AG09319 (cell line): ENCODE results near the gene ZBTB20.
A peak's percentile ranks its signal among the peaks of the same experiment; 100 is the strongest.

ENCODE experiments used
- DNase-seq: peaks from one replicate; pipeline ENCODE4 v3.0.0-alpha.2; 2010; ENCODE audit warnings: low read depth; ENCODE audit errors: extremely low read depth
- TF ChIP-seq, protein P1 (sequence below): IDR thresholded peaks from 2 replicates; pipeline ENCODE4 v1.5.1; 2011; ENCODE audit warnings: low read depth, mild to moderate bottlenecking, inconsistent platforms, low read length, moderate library complexity

Gene ZBTB20

DNA sequence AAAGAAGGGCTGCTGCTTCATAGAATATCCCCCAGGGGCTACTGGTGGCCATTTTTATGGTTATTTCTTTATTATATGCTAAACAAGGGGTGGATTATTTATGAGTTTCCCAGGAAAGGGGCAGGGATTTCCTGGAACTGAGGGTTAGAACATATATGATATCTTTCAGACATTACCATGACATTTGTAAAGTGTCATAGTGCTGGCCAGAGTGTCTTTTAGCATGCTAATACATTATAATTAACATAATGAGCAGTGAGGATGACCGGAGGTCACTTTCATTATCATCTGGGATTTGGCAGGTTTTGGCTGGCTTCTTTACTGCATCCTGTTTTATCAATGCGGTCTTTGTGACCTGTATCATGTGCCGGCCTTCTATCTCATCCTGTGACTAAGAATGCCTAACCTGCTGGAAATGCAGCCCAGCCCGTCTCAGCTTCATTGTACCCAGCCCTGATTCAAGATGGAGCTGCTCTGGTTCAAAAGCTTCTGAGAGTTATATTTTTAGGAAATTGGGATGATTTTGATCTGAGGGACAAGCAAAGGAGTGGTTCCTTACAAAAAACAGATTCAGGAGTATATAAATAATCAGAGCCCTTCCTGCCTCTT lies 9.1 kb upstream of the ZBTB20 start:
- no peak for DNase-seq
- TF ChIP-seq, protein P1, sequence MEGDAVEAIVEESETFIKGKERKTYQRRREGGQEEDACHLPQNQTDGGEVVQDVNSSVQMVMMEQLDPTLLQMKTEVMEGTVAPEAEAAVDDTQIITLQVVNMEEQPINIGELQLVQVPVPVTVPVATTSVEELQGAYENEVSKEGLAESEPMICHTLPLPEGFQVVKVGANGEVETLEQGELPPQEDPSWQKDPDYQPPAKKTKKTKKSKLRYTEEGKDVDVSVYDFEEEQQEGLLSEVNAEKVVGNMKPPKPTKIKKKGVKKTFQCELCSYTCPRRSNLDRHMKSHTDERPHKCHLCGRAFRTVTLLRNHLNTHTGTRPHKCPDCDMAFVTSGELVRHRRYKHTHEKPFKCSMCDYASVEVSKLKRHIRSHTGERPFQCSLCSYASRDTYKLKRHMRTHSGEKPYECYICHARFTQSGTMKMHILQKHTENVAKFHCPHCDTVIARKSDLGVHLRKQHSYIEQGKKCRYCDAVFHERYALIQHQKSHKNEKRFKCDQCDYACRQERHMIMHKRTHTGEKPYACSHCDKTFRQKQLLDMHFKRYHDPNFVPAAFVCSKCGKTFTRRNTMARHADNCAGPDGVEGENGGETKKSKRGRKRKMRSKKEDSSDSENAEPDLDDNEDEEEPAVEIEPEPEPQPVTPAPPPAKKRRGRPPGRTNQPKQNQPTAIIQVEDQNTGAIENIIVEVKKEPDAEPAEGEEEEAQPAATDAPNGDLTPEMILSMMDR = no peak

DNA sequence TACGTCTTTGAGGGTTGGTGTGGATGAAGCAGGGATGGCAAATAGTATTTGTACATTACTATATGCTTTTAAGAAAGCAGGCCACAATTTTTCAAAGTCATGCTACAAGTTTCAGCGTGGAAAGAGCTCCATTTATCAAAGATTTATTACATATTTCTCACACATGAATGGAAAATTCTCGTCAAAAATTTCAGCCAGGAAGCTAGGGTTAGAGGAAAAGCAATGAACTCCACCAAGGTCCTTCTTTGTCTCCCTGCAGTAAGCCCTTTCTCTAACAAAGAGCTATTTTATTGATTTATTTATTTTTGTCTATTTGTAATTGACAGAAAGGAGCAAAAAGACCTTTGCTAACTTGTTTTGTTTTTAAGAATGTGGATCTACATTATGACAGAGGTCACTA lies 7.5 kb upstream of the ZBTB20 start:
- TF ChIP-seq, protein P1 = no peak
- no peak for DNase-seq

DNA sequence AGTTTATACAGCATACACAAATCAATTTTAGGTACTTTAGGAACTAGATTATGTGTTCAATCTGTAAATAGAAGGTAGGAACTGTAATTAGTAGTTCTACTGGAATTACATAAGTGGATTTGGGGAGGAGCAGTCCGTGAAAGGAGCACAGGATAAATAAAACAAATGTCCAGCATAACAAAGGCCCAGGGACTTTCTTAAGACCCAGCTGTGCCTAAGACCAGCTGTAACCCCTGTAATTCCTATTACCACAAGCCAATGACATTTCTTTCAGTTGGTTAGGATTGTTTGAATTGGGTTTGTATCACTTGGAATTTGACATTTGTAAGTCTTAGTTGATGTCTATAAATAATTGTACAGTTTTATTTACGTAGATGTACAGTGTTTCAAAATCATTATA lies 4.8 kb upstream of the ZBTB20 start:
- TF ChIP-seq, protein P1 = no peak
- DNase-seq = no peak

DNA sequence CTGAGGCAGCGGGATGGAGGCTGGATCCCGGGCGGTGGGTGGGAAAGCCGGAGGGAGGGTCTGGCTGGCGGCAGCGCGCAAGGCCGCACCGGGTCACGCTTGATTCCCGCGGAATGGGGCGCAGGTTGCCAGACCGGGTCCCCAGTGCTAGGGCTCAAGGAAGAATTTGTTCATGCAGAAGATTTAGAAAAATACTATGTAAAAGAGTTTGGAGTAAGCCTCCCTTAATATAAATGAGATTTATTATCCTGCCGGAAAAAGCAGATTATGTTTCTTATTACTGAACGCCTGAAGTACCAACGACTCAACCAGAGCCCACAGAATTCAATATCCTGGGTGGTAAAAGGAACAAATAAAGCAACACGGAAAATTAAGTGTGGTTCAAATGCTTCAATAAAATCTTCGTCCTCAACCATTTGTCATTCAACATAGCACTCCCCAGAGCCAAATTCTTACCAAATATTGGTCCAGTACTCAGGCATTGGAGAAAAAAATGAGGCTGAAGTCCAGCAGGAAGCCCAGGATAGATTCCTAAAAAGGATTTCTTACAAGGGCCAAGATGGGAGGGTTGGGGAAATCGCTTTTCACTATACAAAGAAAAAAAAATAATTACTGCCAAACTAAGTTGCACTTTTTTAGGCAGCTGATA lies 1.2 kb upstream of the ZBTB20 start:
- no peak for DNase-seq
- TF ChIP-seq, protein P1 = no peak

DNA sequence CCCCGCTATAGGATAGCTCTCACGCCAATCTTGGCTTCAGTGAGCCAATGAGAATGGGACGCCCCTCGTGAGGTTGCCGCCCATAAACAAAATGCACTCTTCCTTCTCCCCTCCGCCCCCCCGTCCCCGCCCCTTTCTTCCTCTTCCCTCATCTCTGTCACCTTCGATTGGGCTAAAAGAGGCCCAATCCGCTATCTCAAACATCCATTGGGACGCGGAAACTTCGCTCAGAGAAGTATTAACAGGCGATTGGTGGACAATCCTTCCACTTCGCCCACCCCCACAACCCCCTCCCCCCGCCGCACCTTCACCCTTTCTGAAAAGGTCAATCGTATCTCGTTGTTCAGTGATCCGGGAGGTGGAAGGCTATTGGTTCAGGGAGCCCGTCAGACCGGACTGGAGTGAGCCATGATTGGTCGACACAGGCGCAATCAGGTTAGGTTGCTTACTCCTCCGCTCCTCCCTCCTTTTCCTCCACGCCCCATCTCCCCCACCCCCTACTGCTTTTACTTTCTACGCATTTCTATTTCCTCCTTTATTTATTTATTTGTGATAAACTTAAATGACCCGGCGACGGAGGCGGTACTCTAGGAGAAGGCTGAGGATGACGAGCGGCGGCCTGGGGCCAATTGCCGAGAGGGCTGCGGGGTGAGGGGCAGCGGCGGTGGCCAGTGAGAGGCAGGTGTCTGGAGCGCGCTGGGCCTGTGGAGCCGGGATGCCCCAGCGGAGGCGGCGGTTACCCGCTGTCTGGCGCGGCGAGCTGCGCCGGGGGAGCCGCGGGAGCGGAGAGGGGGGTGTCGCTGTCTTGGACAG lies 447 bp upstream of the ZBTB20 start:
- DNase-seq = peak; percentile 100
- TF ChIP-seq, protein P1 = no peak

DNA sequence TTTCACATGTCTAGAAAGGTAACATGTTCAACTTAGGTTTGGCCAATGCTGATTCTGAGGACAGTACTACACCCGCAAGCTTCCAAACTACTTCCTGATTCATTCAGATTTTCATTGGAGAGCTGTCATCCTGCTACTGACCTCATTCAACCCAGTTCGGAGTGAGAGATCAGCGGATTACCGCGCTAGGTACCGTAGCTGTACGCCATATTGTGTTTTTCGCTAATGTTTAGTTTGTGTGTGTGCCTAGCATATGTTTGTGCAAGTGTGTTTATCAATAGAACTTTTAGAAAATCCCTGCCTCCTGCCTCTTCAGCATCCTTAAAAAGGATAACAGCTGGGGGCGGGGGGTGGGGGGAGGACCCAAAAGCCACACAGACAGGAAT lies 1.1 kb downstream of the ZBTB20 start:
- TF ChIP-seq, protein P1 = no peak
- DNase-seq = peak; percentile 32
